Umbilical cord (tissue), 2 donors: Measurements from ENCODE around the gene ZNF275. TPM values are rescaled to one million over a fixed set of nuclear protein-coding genes. Genes with fewer than 3 reads are reported as not detected.
"Not testable (repeated sequence)": the region's sequence is repeated elsewhere in the genome, so short reads cannot be mapped to it uniquely, and the experiment has no call there.

Source experiments
- DNase-seq: peaks from one replicate; pipeline ENCODE4 v3.0.0-alpha.2; 2015; ENCODE audit warnings: low spot score
- total RNA-seq: library from RNA; depleted of rRNA; stranded (reverse); fragments of >200 nt; gene quantifications from one replicate; pipeline ENCODE4 v1.2.3, GENCODE V29; 2014; ENCODE audit warnings: low replicate concordance; ENCODE audit not compliant: insufficient read depth

ZNF275 gene
- total RNA-seq, 1 donor from 2014 or later, result 7.7 TPM

GRCh38 chrX:153387987-153388721 is 54.2 kb downstream of the ZNF275 start:
- peak; percentile 21 for DNase-seq

- no peak for DNase-seq
These were observed 54.9 kb downstream of the ZNF275 start for GRCh38 chrX:153388722-153389459.

GRCh38 chrX:153389460-153389768 is 55.5 kb downstream of the ZNF275 start:
- DNase-seq, result not testable (repeated sequence)

GRCh38 chrX:153392642-153393321 is 58.8 kb downstream of the ZNF275 start:
- DNase-seq, result no peak

- DNase-seq, result no peak
These were observed 60.7 kb downstream of the ZNF275 start for GRCh38 chrX:153394612-153395011.

GRCh38 chrX:153395613-153396319 is 61.8 kb downstream of the ZNF275 start:
- DNase-seq, result no peak

GRCh38 chrX:153396320-153397195 is 62.6 kb downstream of the ZNF275 start:
- DNase-seq, result no peak

GRCh38 chrX:153397256-153397960 is 63.5 kb downstream of the ZNF275 start:
- no peak for DNase-seq

- DNase-seq, result no peak
These were observed 64.5 kb downstream of the ZNF275 start for GRCh38 chrX:153398275-153398960.

- no peak for DNase-seq
These were observed 66.5 kb downstream of the ZNF275 start for GRCh38 chrX:153400146-153401132.

GRCh38 chrX:153401133-153401764 is 67.3 kb downstream of the ZNF275 start, which contains the start of gene PNMA6E:
Gene PNMA6E, minus strand, starts transcription at chrX:153401350. Its CDS starts 2,501 bp downstream, at chrX:153398849.
- DNase-seq, result no peak

Other genes with a start within 250 kb of the ZNF275 start
- not detected for gene MAGEA1, start 154.9 kb upstream of the ZNF275 start, total RNA-seq
- gene PNMA6F, start 12.4 kb upstream of the ZNF275 start, total RNA-seq, result not detected
- gene PNMA6E, start 67.2 kb downstream of the ZNF275 start, total RNA-seq, result not detected
- gene ZFP92, start 77.3 kb downstream of the ZNF275 start, total RNA-seq, result 5.1 TPM
- 0.72 TPM for gene TREX2, start 111.9 kb downstream of the ZNF275 start, total RNA-seq
- 24.1 TPM for gene HAUS7, start 136.4 kb downstream of the ZNF275 start, total RNA-seq
- gene BGN, start 160.8 kb downstream of the ZNF275 start, total RNA-seq, result 90.8 TPM
- gene ATP2B3, start 183.5 kb downstream of the ZNF275 start, total RNA-seq, result 0.48 TPM